GM18858 (cell line): ENCODE results near the gene EEF2K.

Source experiments
- ATAC-seq: cut with Tn5 transposase; IDR thresholded peaks from one replicate; pipeline ENCODE4 v1.9.1; 2021; ENCODE audit not compliant: unreplicated experiment

The EEF2K gene

GRCh38 chr16:22314661-22315626, 108.9 kb downstream of the EEF2K start:
- ATAC-seq: no peak

- no peak for ATAC-seq
Measured at GRCh38 chr16:22315979-22316378, 109.9 kb downstream of the EEF2K start.

GRCh38 chr16:22316411-22316811, 110.3 kb downstream of the EEF2K start:
- no peak for ATAC-seq

DNA sequence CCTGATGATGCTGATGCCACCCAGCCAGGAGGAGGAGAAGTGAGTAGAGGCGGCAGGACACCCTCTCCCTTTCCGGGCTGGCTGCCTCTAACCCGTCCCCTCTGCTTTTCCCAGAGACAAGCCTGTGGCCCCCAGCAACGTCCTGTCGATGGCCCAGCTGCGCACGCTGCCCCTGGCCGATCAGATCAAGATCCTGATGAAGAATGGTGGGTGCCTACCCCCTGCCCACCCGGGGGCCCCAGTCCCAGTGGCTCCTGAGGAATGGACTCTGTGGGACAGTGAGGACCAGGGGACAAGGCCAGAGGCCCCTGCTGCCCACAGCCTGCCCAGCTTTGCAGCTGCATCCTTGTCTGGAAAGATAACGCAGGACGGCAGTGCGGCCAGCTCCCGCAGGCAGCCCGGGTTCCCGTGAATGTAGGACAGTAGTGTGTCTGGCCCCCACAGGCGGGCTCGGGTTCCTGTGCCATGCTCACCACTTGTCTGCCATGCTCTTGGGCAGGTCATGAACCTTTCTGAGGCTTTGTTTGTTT, 111.0 kb downstream of the EEF2K start:
- ATAC-seq: no peak

DNA sequence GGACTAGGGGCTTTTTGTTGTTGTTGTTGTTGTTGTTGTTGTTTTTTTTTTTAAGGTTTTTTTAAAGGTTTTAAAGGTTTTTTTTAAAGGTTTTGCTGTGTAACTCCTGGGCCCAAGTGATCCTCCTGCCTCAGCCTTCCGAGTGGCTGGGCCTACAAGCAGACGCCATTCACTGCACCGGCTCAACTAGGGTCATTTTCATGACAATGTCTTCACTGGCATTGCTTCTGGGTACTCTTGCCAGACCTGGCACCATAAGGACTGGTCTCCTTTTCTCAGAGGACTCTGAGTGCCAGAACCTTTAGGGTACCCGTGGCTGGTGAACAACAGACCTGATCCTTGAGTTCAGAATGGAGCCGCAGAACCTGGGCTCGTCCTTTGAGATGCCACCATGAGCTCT, 111.5 kb downstream of the EEF2K start:
- ATAC-seq: no peak

- ATAC-seq: no peak
Measured at GRCh38 chr16:22318690-22319358, 112.7 kb downstream of the EEF2K start.

GRCh38 chr16:22320572-22321339, 114.7 kb downstream of the EEF2K start:
- no peak for ATAC-seq

GRCh38 chr16:22321340-22322001, 115.4 kb downstream of the EEF2K start:
- no peak for ATAC-seq

- no peak for ATAC-seq
Measured at GRCh38 chr16:22322021-22322471, 116.0 kb downstream of the EEF2K start.

- no peak for ATAC-seq
Measured at GRCh38 chr16:22322741-22323140, 116.7 kb downstream of the EEF2K start.

DNA sequence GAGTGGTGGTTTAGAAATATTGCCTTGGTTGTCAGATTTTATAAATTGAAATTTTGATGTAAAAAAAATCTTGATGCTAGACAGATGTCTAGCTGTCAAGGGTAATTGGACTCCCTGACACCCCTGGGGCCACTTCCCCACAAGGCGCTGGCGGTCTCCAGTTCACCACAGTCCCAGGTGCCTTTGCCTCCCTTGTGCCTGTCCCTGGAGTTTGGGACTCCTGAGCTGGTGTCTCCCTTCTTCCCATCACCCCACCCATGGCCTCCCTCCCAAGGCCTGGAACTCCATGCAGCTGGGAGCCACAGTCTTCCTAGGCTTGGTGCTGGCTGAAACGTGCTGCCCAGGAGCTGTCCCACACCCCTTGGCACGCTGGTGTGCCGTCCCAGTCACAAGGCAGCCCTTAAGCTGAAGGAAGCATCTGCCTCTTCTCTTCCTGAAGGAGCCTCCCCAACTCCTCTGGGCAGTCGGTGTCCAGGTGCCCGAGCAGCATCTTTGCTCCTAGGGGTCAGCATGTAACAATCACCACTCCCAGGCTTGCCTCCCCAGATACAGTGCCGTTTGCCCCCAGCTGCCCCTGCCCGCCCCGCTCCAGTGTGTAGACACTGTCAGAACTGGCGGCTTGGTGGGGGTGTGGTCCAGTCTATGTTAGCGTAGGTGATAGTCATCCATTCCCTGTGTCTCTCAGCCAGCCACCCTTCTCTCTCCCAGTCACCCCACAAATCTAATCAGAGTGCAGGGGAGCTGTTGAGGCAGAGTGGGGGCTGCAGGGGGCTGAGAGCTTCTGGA, 117.3 kb downstream of the EEF2K start:
- ATAC-seq: no peak

GRCh38 chr16:22323959-22324786, 118.1 kb downstream of the EEF2K start:
- no peak for ATAC-seq

- no peak for ATAC-seq
Measured at GRCh38 chr16:22324787-22325597, 118.9 kb downstream of the EEF2K start.

GRCh38 chr16:22325598-22326368, 119.7 kb downstream of the EEF2K start:
- no peak for ATAC-seq

- no peak for ATAC-seq
Measured at GRCh38 chr16:22326369-22326652, 120.2 kb downstream of the EEF2K start.

DNA sequence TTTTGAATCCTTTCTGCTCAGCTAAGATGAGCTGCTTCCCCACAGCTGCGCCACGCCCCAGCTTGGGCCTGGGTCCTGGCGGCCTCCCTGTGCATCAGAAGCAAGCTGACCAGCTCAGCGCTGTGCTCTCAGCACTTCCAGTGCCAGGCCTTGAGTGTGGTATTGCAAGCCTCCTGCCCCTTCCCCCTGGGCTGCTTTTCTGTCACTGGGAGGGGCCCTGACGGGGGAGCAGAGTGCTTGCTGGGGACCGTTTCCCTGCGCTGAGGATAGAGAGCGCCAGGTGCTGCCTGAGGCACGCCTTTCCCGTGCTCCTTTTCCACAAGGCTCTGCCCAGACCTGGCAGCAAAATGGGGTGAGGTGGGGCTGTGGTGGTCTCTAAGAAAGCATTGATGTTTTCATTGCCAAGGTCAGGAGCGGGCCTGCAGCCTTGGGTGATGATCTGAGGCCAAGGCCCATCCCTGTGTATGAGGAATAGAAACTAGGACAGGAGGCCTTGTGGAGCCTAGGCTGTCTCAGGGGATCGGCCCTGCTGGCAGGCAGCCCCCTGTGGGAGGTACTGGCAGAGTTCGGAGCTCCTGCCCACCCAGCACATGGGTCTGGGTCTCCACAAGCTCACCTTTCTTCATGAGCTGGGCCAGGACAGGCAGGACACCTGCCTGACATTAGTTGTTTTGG, 120.8 kb downstream of the EEF2K start:
- no peak for ATAC-seq

- ATAC-seq: no peak
Measured at GRCh38 chr16:22327446-22327775, 121.3 kb downstream of the EEF2K start.
